HuH-7 (cell line): ENCODE results near the gene LIPI.
"Not testable (repeated sequence)": the region's sequence is repeated elsewhere in the genome, so short reads cannot be mapped to it uniquely, and the experiment has no call there.

Source experiments
- DNase-seq: peaks from one replicate; pipeline ENCODE4 v3.0.0; 2011; ENCODE audit warnings: low spot score

LIPI gene

GRCh38 chr21:14210738-14211137, at the start of gene LIPI:
Gene LIPI (minus strand): TSS chr21:14210955. CDS start chr21:14210845, 110 bp downstream.
- no peak for DNase-seq

- DNase-seq = no peak
These were observed 49.5 kb upstream of the LIPI start for GRCh38 chr21:14260174-14260764.

- DNase-seq = peak; percentile 31
These were observed 49.0 kb upstream of the LIPI start for GRCh38 chr21:14259747-14260146.

GRCh38 chr21:14251336-14251735, 40.6 kb upstream of the LIPI start:
- DNase-seq = no peak

GRCh38 chr21:14245711-14246110, 35.0 kb upstream of the LIPI start:
- DNase-seq = no peak

- no peak for DNase-seq
These were observed 34.2 kb upstream of the LIPI start for GRCh38 chr21:14244911-14245310.

- DNase-seq = peak; percentile 28
These were observed 33.1 kb upstream of the LIPI start for GRCh38 chr21:14243874-14244273.

GRCh38 chr21:14243461-14243860, 32.7 kb upstream of the LIPI start:
- no peak for DNase-seq

- no peak for DNase-seq
These were observed 30.5 kb upstream of the LIPI start for GRCh38 chr21:14241297-14241696.

- no peak for DNase-seq
These were observed 28.5 kb upstream of the LIPI start for GRCh38 chr21:14239281-14239680.

- DNase-seq = no peak
These were observed 25.4 kb upstream of the LIPI start for GRCh38 chr21:14236180-14236579.

GRCh38 chr21:14235101-14235500, 24.3 kb upstream of the LIPI start:
- DNase-seq = no peak

- DNase-seq = no peak
These were observed 18.6 kb upstream of the LIPI start for GRCh38 chr21:14229399-14229798.

- DNase-seq = no peak
These were observed 12.6 kb upstream of the LIPI start for GRCh38 chr21:14223365-14223764.

GRCh38 chr21:14215971-14216641, 5.4 kb upstream of the LIPI start, which contains the start of gene RBM11:
Gene RBM11 (plus strand): TSS chr21:14216157. CDS start chr21:14216187, 30 bp downstream.
- peak; percentile 44 for DNase-seq

GRCh38 chr21:14213164-14213563, 2.4 kb upstream of the LIPI start:
- DNase-seq = no peak

GRCh38 chr21:14206222-14206621, 4.5 kb downstream of the LIPI start:
- DNase-seq = no peak

- not testable (repeated sequence) for DNase-seq
These were observed 44.1 kb downstream of the LIPI start for GRCh38 chr21:14166463-14167223.

- DNase-seq = no peak
These were observed 66.8 kb downstream of the LIPI start for GRCh38 chr21:14143999-14144398.

GRCh38 chr21:14124266-14124665, 86.5 kb downstream of the LIPI start:
- no peak for DNase-seq

- no peak for DNase-seq
These were observed 89.0 kb downstream of the LIPI start for GRCh38 chr21:14121719-14122118.

GRCh38 chr21:14120091-14120734, 90.5 kb downstream of the LIPI start:
- peak; percentile 18 for DNase-seq

GRCh38 chr21:14119038-14119437, 91.7 kb downstream of the LIPI start:
- DNase-seq = no peak
